CD14-positive monocyte (primary cell): Measurements from ENCODE around the gene EP400. TPM values are rescaled to one million over a fixed set of nuclear protein-coding genes. Genes with fewer than 3 reads are reported as not detected.

Experiments
- DNase-seq, 3 donors: peaks; one replicate each; pipeline ENCODE4 v3.0.0-alpha.2; 2011 to 2022
- H2AFZ ChIP-seq: 2 replicates; pipeline ENCODE4 v1.6.0; 2012; ENCODE audit warnings: mild to moderate bottlenecking, low read depth, low read length, inconsistent platforms; ENCODE audit not compliant: insufficient read depth, poor library complexity, severe bottlenecking
- H3K27ac ChIP-seq, 2 donors: 1 replicate in 1 of 2; 2 replicates in 1 of 2; pipeline ENCODE4 v1.5.1; 2012 to 2013; ENCODE audit warnings: low read length in 2 of 2, control low read depth in 1 of 2, inconsistent platforms in 1 of 2, low read depth in 1 of 2, mild to moderate bottlenecking in 1 of 2
- H3K27me3 ChIP-seq, 2 donors: one replicate each; pipeline versions ENCODE4 v1.6.0 to v1.6.1; 2011 to 2013; ENCODE audit warnings: low read length in 2 of 2; ENCODE audit not compliant: control insufficient read depth in 2 of 2, insufficient read depth in 2 of 2
- H3K36me3 ChIP-seq, 2 donors: replicated peaks in 1 of 2; 1 replicate in 1 of 2; 2 replicates in 1 of 2; pipeline versions ENCODE4 v1.5.1 to v1.6.1; 2012 to 2013; ENCODE audit warnings: low read length in 2 of 2, control low read depth in 1 of 2, inconsistent platforms in 1 of 2, mild to moderate bottlenecking in 1 of 2; ENCODE audit not compliant: insufficient read depth in 2 of 2, control insufficient read depth in 1 of 2
- H3K4me1 ChIP-seq, 2 donors: 1 replicate in 1 of 2; 2 replicates in 1 of 2; pipeline versions ENCODE4 v1.5.1 to v1.6.1; 2012 to 2013; ENCODE audit warnings: low read length in 2 of 2, control low read depth in 1 of 2, inconsistent platforms in 1 of 2, mild to moderate bottlenecking in 1 of 2, moderate library complexity in 1 of 2; ENCODE audit not compliant: insufficient read depth in 2 of 2, control insufficient read depth in 1 of 2
- H3K4me2 ChIP-seq: replicated peaks from 2 replicates; pipeline ENCODE3; 2012; ENCODE audit warnings: low read length, moderate library complexity, mild to moderate bottlenecking; ENCODE audit not compliant: poor library complexity, severe bottlenecking; ENCODE audit errors: extremely low read depth
- H3K4me3 ChIP-seq, 3 experiments: fragments of 200-600 bp in 1 of 3; sonication (generic) in 1 of 3; replicated peaks in 1 of 3; 1 replicate in 2 of 3; 2 replicates in 1 of 3; pipeline ENCODE4 v1.5.1; 2011 to 2013; ENCODE audit warnings: low read length in 3 of 3, mild to moderate bottlenecking in 3 of 3, control low read depth in 2 of 3, low read depth in 2 of 3, inconsistent platforms in 1 of 3, moderate library complexity in 1 of 3
- H3K79me2 ChIP-seq: 2 replicates; pipeline ENCODE4 v1.6.0; 2012; ENCODE audit warnings: mild to moderate bottlenecking, control low read depth, inconsistent platforms, low read length, moderate library complexity; ENCODE audit not compliant: insufficient read depth
- H3K9ac ChIP-seq: 2 replicates; pipeline ENCODE4 v1.6.0; 2017; ENCODE audit warnings: low read length, mild to moderate bottlenecking; ENCODE audit not compliant: insufficient read depth, poor library complexity, severe bottlenecking
- H3K9me3 ChIP-seq, 2 donors: replicated peaks in 1 of 2; 1 replicate in 1 of 2; 2 replicates in 1 of 2; pipeline versions ENCODE4 v1.5.1 to v1.6.1; 2012 to 2013; ENCODE audit warnings: low read length in 2 of 2, control low read depth in 1 of 2; ENCODE audit not compliant: control insufficient read depth in 1 of 2, insufficient read depth in 1 of 2
- H4K20me1 ChIP-seq: 2 replicates; pipeline ENCODE4 v1.6.0; 2012; ENCODE audit warnings: mild to moderate bottlenecking, low read length, control low read depth, moderate library complexity; ENCODE audit not compliant: insufficient read depth
- H3K27ac Mint-ChIP-seq, 7 donors: one replicate each; pipeline ENCODE4 v1.8.0; 2020; ENCODE audit warnings: mild to moderate bottlenecking in 7 of 7, mixed read lengths in 7 of 7, moderate library complexity in 6 of 7, inconsistent platforms in 2 of 7
- H3K27me3 Mint-ChIP-seq, 3 donors: one replicate each; pipeline ENCODE4 v1.8.0; 2021 to 2022; ENCODE audit warnings: low read depth in 3 of 3, mild to moderate bottlenecking in 3 of 3, mixed read lengths in 3 of 3, moderate library complexity in 3 of 3, inconsistent platforms in 1 of 3
- H3K36me3 Mint-ChIP-seq, 2 donors: one replicate each; pipeline ENCODE4 v1.8.0; 2020; ENCODE audit warnings: mixed read lengths in 2 of 2, inconsistent platforms in 1 of 2, mild to moderate bottlenecking in 1 of 2
- H3K4me1 Mint-ChIP-seq: one replicate; pipeline ENCODE4 v1.8.0; 2020; ENCODE audit warnings: mild to moderate bottlenecking, mixed read lengths
- H3K4me3 Mint-ChIP-seq, 2 donors: one replicate each; pipeline ENCODE4 v1.8.0; 2020; ENCODE audit warnings: mild to moderate bottlenecking in 2 of 2, mixed read lengths in 2 of 2, moderate library complexity in 1 of 2
- H3K9me3 Mint-ChIP-seq, 7 donors: one replicate each; pipeline ENCODE4 v1.8.0; 2020 to 2022; ENCODE audit warnings: mixed read lengths in 7 of 7, mild to moderate bottlenecking in 6 of 7, moderate library complexity in 6 of 7, inconsistent platforms in 2 of 7
- CTCF ChIP-seq: fragments of 200-600 bp; IDR thresholded peaks from one replicate; pipeline ENCODE4 v1.8.0; 2022; ENCODE audit warnings: antibody characterized with exemption, mild to moderate bottlenecking
- WGBS: methylation state at CpG from one replicate; pipeline ENCODE4 v1.1.5; 2013; ENCODE audit warnings: missing lambda C conversion rate; ENCODE audit not compliant: insufficient coverage; 5-methylcytosine and 5-hydroxymethylcytosine counted together
- intact Hi-C, 2 donors: fragments of 100-400 bp; cut with micrococcal nuclease; formaldehyde crosslinking; loops; one replicate each; pipeline versions ENCODE4 v1.15.0 to v1.15.1; 2023
- polyA plus RNA-seq, 3 donors: library from polyadenylated mRNA; depleted of rRNA in 1 of 3; unstranded in 2 of 3; stranded (reverse) in 1 of 3; fragments of 300-500 nt in 2 of 3; fragments of >200 nt in 1 of 3; fragmentation: Illumina TruSeq in 2 of 3; gene quantifications; 1 replicate in 2 of 3; 2 replicates in 1 of 3; pipeline ENCODE4 v1.2.3, GENCODE V29; 2012 to 2021

The EP400 gene
- polyA plus RNA-seq, 3 donors = 0.65 to 12.1 (median 0.81) TPM

- Histone ChIP-seq H3K79me2 (no peaks in the 10 kb centered on the region), H3K4me3 (no peak overlapping the region), H3K36me3 (peaks cover 95 to 100% of the 10 kb centered on the region in 2 donors), H4K20me1 (no peaks in the 10 kb centered on the region), H2AFZ (no peak overlapping the region), H3K27me3 (no peaks in the 10 kb centered on the region), H3K27ac (no peak overlapping the region), H3K9me3 (no peaks in the 10 kb centered on the region), H3K9ac (no peak overlapping the region), H3K4me2 (no peak overlapping the region), H3K4me1 (no peaks in the 10 kb centered on the region)
- H3K9me3 Mint-ChIP-seq = no peaks in the 10 kb centered on the region
- peaks cover 7% of the 10 kb centered on the region for H3K4me1 Mint-ChIP-seq
- TF ChIP-seq CTCF = no peak
- WGBS = 95% methylated on average over 13 of the region's 13 CpGs
- H3K27ac Mint-ChIP-seq = peak overlapping the region in 1 of 7 donors; percentile 31
- peaks cover 88 to 97% of the 10 kb centered on the region in 2 donors for H3K36me3 Mint-ChIP-seq
- H3K4me3 Mint-ChIP-seq = no peak overlapping the region
- intact Hi-C loops = no loop called here
- H3K27me3 Mint-ChIP-seq = peaks cover 0 to 1% (median 0%) of the 10 kb centered on the region in 3 donors
- DNase-seq = no peak
Measured at GRCh38 chr12:132026061-132026795, 76.5 kb downstream of the EP400 start.

DNA sequence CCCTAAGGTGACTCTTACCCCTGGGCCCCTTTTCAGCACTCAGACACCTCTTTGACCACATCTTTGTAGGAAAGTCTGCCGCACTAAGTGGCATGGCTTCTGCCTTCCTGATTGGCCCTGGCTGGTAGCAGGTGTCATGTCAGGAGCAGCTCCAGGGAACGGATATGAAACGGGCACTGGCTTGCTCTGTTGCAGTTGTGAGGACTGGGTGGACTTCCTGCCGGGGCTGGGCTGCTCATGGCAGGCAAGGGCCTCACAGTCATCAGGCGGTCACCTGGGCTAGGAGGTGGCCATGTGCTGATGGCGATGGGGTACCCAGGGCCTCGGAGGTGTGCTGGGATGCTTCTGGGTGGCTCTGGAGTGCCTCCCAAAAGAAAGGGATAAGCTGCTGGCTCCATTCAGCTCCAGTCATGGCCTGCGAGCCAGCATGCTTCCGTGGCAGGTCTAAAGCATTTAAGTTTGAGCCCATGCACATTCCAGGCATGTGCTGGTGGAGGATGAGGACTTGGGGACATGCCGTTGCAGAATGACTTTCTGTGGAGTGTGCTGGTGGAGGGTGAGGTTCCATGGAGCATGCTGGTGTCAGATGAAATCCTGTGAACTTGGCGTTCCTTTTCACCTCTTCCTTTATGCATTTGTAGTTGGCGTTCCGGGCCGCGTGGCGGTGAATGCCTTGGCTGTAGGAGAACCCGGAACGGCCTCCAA lies 77.2 kb downstream of the EP400 start:
- Histone ChIP-seq H4K20me1 (no peaks in the 10 kb centered on the region), H3K4me2 (no peak overlapping the region), H3K36me3 (peaks cover 94 to 100% of the 10 kb centered on the region in 2 donors), H3K4me1 (no peaks in the 10 kb centered on the region), H2AFZ (no peak overlapping the region), H3K4me3 (no peak overlapping the region), H3K9ac (no peak overlapping the region), H3K79me2 (no peaks in the 10 kb centered on the region), H3K27me3 (no peaks in the 10 kb centered on the region), H3K9me3 (no peaks in the 10 kb centered on the region), H3K27ac (no peak overlapping the region)
- H3K4me1 Mint-ChIP-seq = no peaks in the 10 kb centered on the region
- no peak for DNase-seq
- 97% methylated on average over 18 of the region's 18 CpGs for WGBS
- peak overlapping the region in 2 of 7 donors; percentile 26 to 54 for H3K27ac Mint-ChIP-seq
- peaks cover 86 to 99% of the 10 kb centered on the region in 2 donors for H3K36me3 Mint-ChIP-seq
- no peaks in the 10 kb centered on the region for H3K9me3 Mint-ChIP-seq
- H3K4me3 Mint-ChIP-seq = no peak overlapping the region
- peaks cover 0 to 1% (median 0%) of the 10 kb centered on the region in 3 donors for H3K27me3 Mint-ChIP-seq
- intact Hi-C loops = no loop called here
- no peak for TF ChIP-seq CTCF
